ENCODE results near the gene SP110. TPM values are rescaled to one million over a fixed set of nuclear protein-coding genes. Genes with fewer than 3 reads are reported as not detected.

SP110 gene
- polyA plus RNA-seq, 6 donors from 2014 or later: 136 to 237 (median 203) TPM

- H3K4me3 Mint-ChIP-seq: peak overlapping the region in 1 of 8 donors; percentile 16
- H3K4me1 Mint-ChIP-seq: peaks cover 7 to 13% (median 7%) of the 10 kb centered on the region in 3 donors
- ATAC-seq (ENCODE audit: low read depth in 2 of 2): no peak
- DNase-seq: no peak
- H3K27ac Mint-ChIP-seq: peak overlapping the region in 1 of 6 donors; percentile 89
- no peaks in the 10 kb centered on the region for H3K27me3 Mint-ChIP-seq
- peaks cover 0 to 12% (median 5%) of the 10 kb centered on the region in 7 donors for H3K9me3 Mint-ChIP-seq
- peaks cover 0 to 16% of the 10 kb centered on the region in 2 donors for H3K36me3 Mint-ChIP-seq
These were observed 62.7 kb downstream of the SP110 start for GRCh38 chr2:230156782-230157699.

- no peak overlapping the region for H3K4me3 Mint-ChIP-seq
- H3K36me3 Mint-ChIP-seq: peaks cover 0 to 16% of the 10 kb centered on the region in 2 donors
- no peak overlapping the region for H3K27ac Mint-ChIP-seq
- H3K27me3 Mint-ChIP-seq: no peaks in the 10 kb centered on the region
- ATAC-seq (ENCODE audit: low read depth in 2 of 2): no peak
- DNase-seq: no peak
- H3K9me3 Mint-ChIP-seq: peaks cover 0 to 13% (median 6%) of the 10 kb centered on the region in 7 donors
- peaks cover 6 to 8% (median 7%) of the 10 kb centered on the region in 3 donors for H3K4me1 Mint-ChIP-seq
These were observed 64.4 kb downstream of the SP110 start for GRCh38 chr2:230155359-230155758.

DNA sequence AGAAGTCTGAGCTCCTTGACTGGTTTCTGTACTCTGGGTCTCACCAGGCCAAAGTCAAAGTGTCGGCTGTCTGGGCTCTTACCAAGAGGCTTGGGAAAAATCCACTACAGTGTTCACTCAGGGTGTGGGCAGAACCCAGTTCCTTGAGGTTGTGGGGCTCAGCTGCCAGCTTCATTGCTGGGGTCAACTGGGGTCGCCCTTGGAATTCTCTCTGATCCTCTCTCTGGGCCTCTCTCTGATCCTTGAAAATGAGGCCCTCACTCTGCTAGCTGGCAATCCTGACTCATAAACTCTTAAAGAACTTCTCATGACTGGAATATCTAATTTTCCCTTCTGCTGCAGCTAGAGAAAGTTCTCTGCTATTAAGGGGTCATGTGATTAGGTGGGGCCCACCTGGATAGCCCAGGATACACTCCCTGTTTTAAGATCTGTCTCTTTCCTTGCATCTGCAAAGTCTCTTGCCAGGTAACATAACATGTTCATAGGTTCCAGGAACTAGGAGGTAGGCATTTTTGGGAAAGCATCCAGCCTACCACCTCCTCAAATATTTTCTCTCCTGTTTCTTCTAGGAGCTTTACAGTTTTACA lies 66.3 kb downstream of the SP110 start:
- H3K27ac Mint-ChIP-seq: peak overlapping the region in 1 of 6 donors; percentile 21
- peaks cover 0 to 16% of the 10 kb centered on the region in 2 donors for H3K36me3 Mint-ChIP-seq
- ATAC-seq (ENCODE audit: low read depth in 2 of 2): no peak
- peaks cover under 1 to 3% (median 2%) of the 10 kb centered on the region in 3 donors for H3K4me1 Mint-ChIP-seq
- H3K9me3 Mint-ChIP-seq: peaks cover 0 to 12% (median 6%) of the 10 kb centered on the region in 7 donors
- H3K4me3 Mint-ChIP-seq: no peak overlapping the region
- H3K27me3 Mint-ChIP-seq: no peaks in the 10 kb centered on the region
- DNase-seq: no peak

DNA sequence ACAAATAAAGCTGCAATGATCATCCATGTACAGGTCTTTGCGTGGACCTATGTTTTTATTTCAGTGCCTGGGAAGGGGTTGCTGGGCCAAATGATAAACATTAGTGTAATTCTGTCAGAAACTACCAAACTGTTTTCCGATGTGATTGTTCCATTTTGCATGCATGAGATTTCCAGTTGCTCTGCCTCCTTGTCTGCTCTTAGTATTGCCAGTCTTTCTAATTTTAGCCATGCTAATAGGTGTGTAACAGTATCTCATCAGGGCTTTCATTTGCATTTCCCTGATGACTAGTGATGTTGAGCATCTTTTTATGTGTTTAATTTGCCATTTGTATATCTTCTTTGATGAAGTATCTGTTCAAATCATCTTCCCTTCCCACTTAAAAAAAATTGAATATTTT lies 67.5 kb downstream of the SP110 start:
- ATAC-seq (ENCODE audit: low read depth in 2 of 2) (no peak), DNase-seq (no peak)
- Mint-ChIP-seq H3K4me3 (no peak overlapping the region), H3K9me3 (peaks cover 0 to 12% (median 5%) of the 10 kb centered on the region in 7 donors), H3K27me3 (no peaks in the 10 kb centered on the region), H3K36me3 (peaks cover 0 to 8% of the 10 kb centered on the region in 2 donors), H3K27ac (no peak overlapping the region), H3K4me1 (peaks cover 3 to 10% (median 7%) of the 10 kb centered on the region in 3 donors)

DNA sequence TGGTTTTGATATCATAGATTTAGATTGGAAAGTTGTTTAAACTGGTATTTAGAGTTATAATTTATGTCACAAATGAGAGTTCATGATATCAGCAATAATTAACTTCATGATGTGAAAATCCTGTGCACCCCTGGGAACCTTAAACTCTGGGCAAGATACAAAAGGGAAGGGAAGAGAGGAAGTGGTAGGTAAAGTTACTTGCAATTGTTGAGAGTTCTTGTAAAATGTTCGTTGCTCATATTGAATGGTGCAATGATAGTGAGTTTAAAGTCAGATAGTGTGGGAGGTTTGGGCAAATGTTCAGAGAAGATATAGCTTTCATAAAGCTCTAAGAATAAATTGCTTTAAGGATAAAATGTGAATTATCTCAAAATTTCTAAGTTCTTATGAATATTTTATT lies 75.4 kb downstream of the SP110 start:
- Mint-ChIP-seq H3K9me3 (peaks cover 7 to 25% (median 15%) of the 10 kb centered on the region in 7 donors), H3K27ac (no peak overlapping the region), H3K27me3 (no peaks in the 10 kb centered on the region), H3K4me3 (no peak overlapping the region), H3K4me1 (peaks cover 3 to 10% (median 7%) of the 10 kb centered on the region in 3 donors), H3K36me3 (peaks cover 5 to 18% of the 10 kb centered on the region in 2 donors)
- DNase-seq: no peak
- ATAC-seq (ENCODE audit: low read depth in 2 of 2): no peak

- H3K4me3 Mint-ChIP-seq: no peak overlapping the region
- H3K36me3 Mint-ChIP-seq: peaks cover 5 to 18% of the 10 kb centered on the region in 2 donors
- DNase-seq (no peak), ATAC-seq (ENCODE audit: low read depth in 2 of 2) (no peak)
- H3K9me3 Mint-ChIP-seq: peaks cover 7 to 25% (median 15%) of the 10 kb centered on the region in 7 donors
- no peaks in the 10 kb centered on the region for H3K27me3 Mint-ChIP-seq
- H3K4me1 Mint-ChIP-seq: no peaks in the 10 kb centered on the region
- H3K27ac Mint-ChIP-seq: no peak overlapping the region
These were observed 79.1 kb downstream of the SP110 start for GRCh38 chr2:230140667-230141066.

DNA sequence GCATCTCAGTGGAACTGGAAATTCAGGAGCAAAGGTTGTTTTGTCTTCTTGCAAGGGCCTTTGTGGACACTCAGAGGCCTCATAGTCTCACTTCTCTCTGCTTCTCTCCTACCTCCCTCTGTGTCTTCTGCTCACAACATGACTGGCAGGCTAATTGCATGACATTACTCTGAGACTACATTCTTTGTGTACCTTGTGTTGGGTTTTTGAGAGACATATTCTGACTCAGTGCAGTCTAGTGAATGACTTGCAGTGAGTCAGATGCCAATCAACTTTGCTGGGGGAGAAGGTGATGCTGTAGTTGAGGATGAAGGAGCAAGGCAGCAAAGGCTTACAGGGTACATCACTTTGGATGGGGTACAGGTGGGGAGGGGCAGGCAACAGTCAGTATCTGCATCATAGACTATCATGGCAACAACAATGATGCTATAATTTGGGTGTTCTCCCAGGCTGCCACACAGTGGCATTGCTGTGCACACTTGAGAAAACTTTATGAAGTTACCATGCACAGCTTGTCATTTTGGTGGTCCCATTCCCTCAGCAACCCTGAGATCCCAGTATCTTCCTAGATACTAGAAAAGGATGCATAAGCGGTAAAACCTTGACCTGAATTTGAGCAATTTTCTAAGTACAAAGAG lies 81.8 kb downstream of the SP110 start:
- DNase-seq (no peak), ATAC-seq (ENCODE audit: low read depth in 2 of 2) (no peak)
- no peaks in the 10 kb centered on the region for H3K4me1 Mint-ChIP-seq
- H3K27me3 Mint-ChIP-seq: no peaks in the 10 kb centered on the region
- H3K27ac Mint-ChIP-seq: peak overlapping the region in 1 of 6 donors; percentile 48
- H3K9me3 Mint-ChIP-seq: peaks cover 7 to 25% (median 15%) of the 10 kb centered on the region in 7 donors
- peaks cover 5 to 18% of the 10 kb centered on the region in 2 donors for H3K36me3 Mint-ChIP-seq
- H3K4me3 Mint-ChIP-seq: no peak overlapping the region

DNA sequence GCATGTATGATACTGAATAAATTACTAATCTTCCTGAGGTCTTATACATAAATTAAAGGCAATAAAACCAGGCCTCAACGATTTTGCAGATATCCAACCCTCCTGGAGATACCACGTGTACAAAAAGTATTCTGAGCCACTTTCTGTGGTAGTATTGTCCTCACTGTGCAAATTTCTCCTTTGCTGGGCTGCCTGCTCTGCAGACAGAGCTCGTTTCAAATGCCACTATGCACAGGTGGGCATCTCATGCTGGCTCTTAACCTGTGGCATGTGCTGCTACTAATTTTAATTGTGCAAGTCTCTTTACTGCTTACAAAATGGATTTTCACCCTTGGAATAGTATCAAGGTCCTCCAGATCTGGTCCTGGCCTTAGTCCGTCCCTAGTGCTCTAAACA lies 84.7 kb downstream of the SP110 start:
- Mint-ChIP-seq H3K27ac (no peak overlapping the region), H3K4me1 (no peaks in the 10 kb centered on the region), H3K27me3 (no peaks in the 10 kb centered on the region), H3K9me3 (peaks cover 3 to 5% (median 3%) of the 10 kb centered on the region in 7 donors), H3K4me3 (no peak overlapping the region), H3K36me3 (peaks cover 1 to 5% of the 10 kb centered on the region in 2 donors)
- DNase-seq (no peak), ATAC-seq (ENCODE audit: low read depth in 2 of 2) (no peak)

GRCh38 chr2:230134496-230135129 lies 85.2 kb downstream of the SP110 start:
- ATAC-seq (ENCODE audit: low read depth in 2 of 2): peak in 1 of 2 donors; percentile 16
- DNase-seq: no peak
- Mint-ChIP-seq H3K36me3 (no peaks in the 10 kb centered on the region), H3K27me3 (no peaks in the 10 kb centered on the region), H3K4me3 (no peak overlapping the region), H3K4me1 (no peaks in the 10 kb centered on the region), H3K27ac (no peak overlapping the region), H3K9me3 (peaks cover 0 to under 1% (median 0%) of the 10 kb centered on the region in 7 donors)

- H3K4me3 Mint-ChIP-seq: no peak overlapping the region
- no peaks in the 10 kb centered on the region for H3K9me3 Mint-ChIP-seq
- H3K4me1 Mint-ChIP-seq: no peaks in the 10 kb centered on the region
- ATAC-seq (ENCODE audit: low read depth in 2 of 2) (no peak), DNase-seq (no peak)
- no peaks in the 10 kb centered on the region for H3K27me3 Mint-ChIP-seq
- H3K36me3 Mint-ChIP-seq: no peaks in the 10 kb centered on the region
- no peak overlapping the region for H3K27ac Mint-ChIP-seq
These were observed 88.4 kb downstream of the SP110 start for GRCh38 chr2:230131366-230131765.

DNA sequence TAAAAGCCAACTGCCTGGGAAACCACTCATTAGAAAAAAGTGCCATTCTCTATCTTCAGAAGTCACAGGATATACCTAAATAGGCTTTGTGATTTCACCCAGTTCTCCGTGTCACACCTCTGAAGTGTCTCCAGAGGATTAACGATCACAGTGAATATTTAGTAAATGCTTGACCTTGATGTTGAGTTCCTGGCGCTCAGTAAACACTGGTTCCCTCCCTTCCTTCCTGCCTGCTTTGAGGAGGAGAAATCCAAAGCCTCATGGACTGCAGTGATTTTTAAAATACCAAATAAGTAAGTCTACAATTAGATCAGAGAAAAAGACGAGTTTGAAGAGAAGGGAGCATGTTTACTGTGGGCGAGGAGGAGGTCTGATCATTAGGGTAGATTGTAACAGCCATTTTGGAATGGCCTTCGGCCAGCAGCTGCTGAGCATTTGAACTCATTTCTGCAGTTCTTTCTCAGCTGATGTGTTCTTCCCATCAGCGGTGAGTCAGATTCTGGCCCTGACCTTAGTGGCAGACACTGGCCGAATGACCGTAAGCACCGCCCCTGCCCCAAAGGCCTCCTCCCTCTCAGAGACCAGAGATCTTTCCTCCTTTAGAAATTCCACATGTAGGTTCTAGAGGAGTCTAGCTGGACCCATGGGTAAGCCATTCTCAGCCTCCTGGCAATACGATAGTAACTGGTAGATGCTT lies 89.0 kb downstream of the SP110 start:
- H3K27ac Mint-ChIP-seq: no peak overlapping the region
- ATAC-seq (ENCODE audit: low read depth in 2 of 2) (no peak), DNase-seq (no peak)
- no peaks in the 10 kb centered on the region for H3K4me1 Mint-ChIP-seq
- no peaks in the 10 kb centered on the region for H3K36me3 Mint-ChIP-seq
- H3K27me3 Mint-ChIP-seq: no peaks in the 10 kb centered on the region
- H3K9me3 Mint-ChIP-seq: no peaks in the 10 kb centered on the region
- H3K4me3 Mint-ChIP-seq: no peak overlapping the region

DNA sequence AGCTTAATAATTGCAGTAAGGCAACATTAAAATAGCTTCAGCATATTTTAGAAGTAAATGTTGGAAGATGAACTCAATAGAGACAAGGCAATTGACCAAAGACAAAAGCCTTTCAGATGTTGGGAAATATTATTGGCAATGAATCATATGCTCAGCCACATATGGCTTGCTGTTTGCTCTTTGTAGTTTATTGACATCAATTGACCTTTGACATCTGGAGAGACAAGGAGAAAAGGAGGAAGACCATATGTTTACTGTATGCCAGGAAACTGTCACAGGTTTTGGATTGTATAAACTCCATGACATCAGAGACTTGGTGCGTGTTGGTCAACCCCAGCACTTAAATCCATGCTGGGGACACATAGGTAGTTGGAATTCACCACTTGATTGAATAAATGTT lies 90.4 kb downstream of the SP110 start:
- peaks cover 10 to 11% (median 10%) of the 10 kb centered on the region in 3 donors for H3K4me1 Mint-ChIP-seq
- H3K9me3 Mint-ChIP-seq: no peaks in the 10 kb centered on the region
- H3K4me3 Mint-ChIP-seq: no peak overlapping the region
- no peaks in the 10 kb centered on the region for H3K27me3 Mint-ChIP-seq
- DNase-seq: no peak
- H3K27ac Mint-ChIP-seq: no peak overlapping the region
- H3K36me3 Mint-ChIP-seq: no peaks in the 10 kb centered on the region
- ATAC-seq (ENCODE audit: low read depth in 2 of 2): no peak
